SIG-M5 (cell line): ENCODE data around the gene DNLZ.

ENCODE experiments used
- DNase-seq: peaks from one replicate; lab custom pipeline; 2025; lab: John Stamatoyannopoulos, UW

Gene DNLZ

GRCh38 chr9:136395345-136396218, 32.0 kb upstream of the DNLZ start:
- DNase-seq, result no peak

- no peak for DNase-seq
Observed at GRCh38 chr9:136395020-136395340, 31.4 kb upstream of the DNLZ start.

- no peak for DNase-seq
Observed at GRCh38 chr9:136394312-136395019, 30.9 kb upstream of the DNLZ start.

GRCh38 chr9:136393531-136393930, 30.0 kb upstream of the DNLZ start:
- DNase-seq, result no peak

GRCh38 chr9:136392538-136393449, 29.2 kb upstream of the DNLZ start:
- no peak for DNase-seq

- no peak for DNase-seq
Observed at GRCh38 chr9:136391737-136392537, 28.4 kb upstream of the DNLZ start.

- DNase-seq, result no peak
Observed at GRCh38 chr9:136389396-136389795, 25.9 kb upstream of the DNLZ start.

GRCh38 chr9:136387217-136387616, 23.7 kb upstream of the DNLZ start:
- no peak for DNase-seq

- no peak for DNase-seq
Observed at GRCh38 chr9:136386018-136386417, 22.5 kb upstream of the DNLZ start.

GRCh38 chr9:136385015-136385414, 21.5 kb upstream of the DNLZ start:
- DNase-seq, result no peak

GRCh38 chr9:136383436-136383835, 19.9 kb upstream of the DNLZ start:
- DNase-seq, result no peak

GRCh38 chr9:136381966-136382513, 18.5 kb upstream of the DNLZ start:
- DNase-seq, result no peak

GRCh38 chr9:136381311-136381710, 17.8 kb upstream of the DNLZ start:
- DNase-seq, result no peak

GRCh38 chr9:136380381-136380780, 16.8 kb upstream of the DNLZ start:
- no peak for DNase-seq

GRCh38 chr9:136379891-136380290, 16.3 kb upstream of the DNLZ start:
- DNase-seq, result no peak

GRCh38 chr9:136379401-136379800, 15.9 kb upstream of the DNLZ start:
- DNase-seq, result no peak

GRCh38 chr9:136379003-136379287, 15.4 kb upstream of the DNLZ start:
- no peak for DNase-seq

- no peak for DNase-seq
Observed at GRCh38 chr9:136378170-136379002, 14.8 kb upstream of the DNLZ start.

- no peak for DNase-seq
Observed at GRCh38 chr9:136377341-136378169, 14.0 kb upstream of the DNLZ start.

GRCh38 chr9:136376457-136376856, 12.9 kb upstream of the DNLZ start:
- no peak for DNase-seq
